ENCODE results near the gene DSG1. TPM values are rescaled to one million over a fixed set of nuclear protein-coding genes. Genes with fewer than 3 reads are reported as not detected.

DSG1 gene
- total RNA-seq, 1 experiment from 2014 or later: not detected

DNA sequence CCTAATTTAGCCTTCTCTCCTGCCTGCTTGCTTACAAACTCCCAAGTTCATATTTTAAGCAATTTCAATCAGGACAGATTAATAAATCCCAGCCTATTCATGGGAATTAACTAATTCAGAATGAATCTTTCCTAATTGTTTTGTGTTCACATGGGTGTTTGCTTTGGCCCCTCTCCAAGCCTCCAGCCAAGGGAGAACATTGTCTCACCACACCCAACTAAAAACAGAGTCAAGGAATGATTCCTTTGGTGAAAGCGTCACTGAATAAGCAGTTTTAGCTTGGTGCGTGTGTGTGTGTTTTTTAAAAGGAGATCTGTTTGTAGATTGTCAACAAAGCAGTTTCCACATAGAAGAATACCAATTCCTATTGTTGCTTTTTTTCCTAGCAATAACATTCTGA is 43.0 kb upstream of the DSG1 start:
- Histone ChIP-seq H3K79me2 (ENCODE audit: insufficient read depth, low read length) (no peaks in the 10 kb centered on the region), H3T11ph (ENCODE audit: low read length) (no peak overlapping the region), H2AK5ac (ENCODE audit: insufficient read length, low read length) (no peak overlapping the region), H2BK15ac (ENCODE audit: low read depth, low read length) (no peak overlapping the region), H3K4me2 (ENCODE audit: insufficient read depth, insufficient read length, low read length) (no peak overlapping the region), H3K23ac (ENCODE audit: insufficient read length, low read depth, low read length) (no peak overlapping the region), H2BK120ac (ENCODE audit: low read depth, low read length, poor library complexity, severe bottlenecking) (no peak overlapping the region), H3K79me1 (ENCODE audit: insufficient read depth, low read depth, low read length, poor library complexity, severe bottlenecking) (no peaks in the 10 kb centered on the region), H3K27me3 (ENCODE audit: insufficient read depth, low read length) (no peaks in the 10 kb centered on the region), H2AFZ (ENCODE audit: low read length) (no peak overlapping the region), H4K20me1 (ENCODE audit: control insufficient read depth, insufficient read depth, insufficient read length) (no peaks in the 10 kb centered on the region), H3K4me1 (ENCODE audit: insufficient read depth, low read length) (peaks cover 2% of the 10 kb centered on the region; the same call in 1 of the 2 replicates), H2BK20ac (ENCODE audit: low read depth, low read length, poor library complexity, severe bottlenecking) (no peak overlapping the region), H3K27ac (ENCODE audit: insufficient read length, low read depth, low read length) (no peak overlapping the region), H3K56ac (ENCODE audit: insufficient read length, low read depth, low read length) (no peak overlapping the region), H3K9me3 (ENCODE audit: control insufficient read depth, low read depth, low read length) (no peaks in the 10 kb centered on the region), H4K8ac (replicated peaks; ENCODE audit: insufficient read length, low read depth, low read length) (no peak overlapping the region), H3K14ac (ENCODE audit: insufficient read depth, low read length) (no peak overlapping the region), H3K9ac (ENCODE audit: extremely low read depth, insufficient read length, low read length) (no peak overlapping the region), H3K18ac (ENCODE audit: insufficient read length, low read depth, low read length) (no peak overlapping the region), H3K4ac (ENCODE audit: low read depth, low read length) (no peak overlapping the region), H2BK5ac (ENCODE audit: insufficient read length, low read length) (no peak overlapping the region), H3K23me2 (ENCODE audit: insufficient read length, low read depth, low read length, poor library complexity, severe bottlenecking) (no peaks in the 10 kb centered on the region), H4K91ac (ENCODE audit: insufficient read length, low read depth, low read length) (no peak overlapping the region), H4K5ac (ENCODE audit: insufficient read length, low read depth, low read length) (no peak overlapping the region), H2BK12ac (ENCODE audit: insufficient read length, low read depth, low read length) (no peak overlapping the region)
- Mint-ChIP-seq H3K36me3 (ENCODE audit: insufficient read depth in 1 of 3, low read depth in 3 of 3) (no peaks in the 10 kb centered on the region), H3K27me3 (ENCODE audit: low read depth) (no peaks in the 10 kb centered on the region), H3K9me3 (no peaks in the 10 kb centered on the region), H3K4me3 (no peak overlapping the region), H3K27ac (peak overlapping the region in 1 of 3 experiments; percentile 31; a peak in 1 of 7 replicates), H3K4me1 (peaks cover 6 to 8% of the 10 kb centered on the region in 2 experiments)
- no peak for DNase-seq
- WGBS (ENCODE audit: extremely low coverage, insufficient read length, low lambda C conversion rate): no CpG with 5 or more reads among the region's 2 CpGs
- no peak for TF ChIP-seq CTCF (conservative IDR thresholded peaks at IDR 0.05)

Measured in H9 (cell line).